Suprapubic skin (tissue), 4 donors: Measurements from ENCODE around the gene ABCC1. TPM values are rescaled to one million over a fixed set of nuclear protein-coding genes. Genes with fewer than 3 reads are reported as not detected.

Experiments
- DNase-seq, 2 donors: peaks; one replicate each; pipeline ENCODE4 v3.0.0-alpha.2; 2019; ENCODE audit warnings: low spot score in 2 of 2
- H3K27ac ChIP-seq: fragments of 200-600 bp; sonication (generic); one replicate; pipeline ENCODE4 v1.5.1; 2019
- H3K27me3 ChIP-seq: fragments of 200-600 bp; sonication (generic); one replicate; pipeline ENCODE4 v1.5.1; 2019
- H3K36me3 ChIP-seq: fragments of 200-600 bp; sonication (generic); one replicate; pipeline ENCODE4 v1.5.1; 2019
- H3K4me1 ChIP-seq: fragments of 200-600 bp; sonication (generic); one replicate; pipeline ENCODE4 v1.5.1; 2019
- H3K4me3 ChIP-seq: fragments of 200-600 bp; sonication (generic); one replicate; pipeline ENCODE4 v1.5.1; 2019; ENCODE audit warnings: mild to moderate bottlenecking
- H3K9me3 ChIP-seq: fragments of 200-600 bp; sonication (generic); one replicate; pipeline ENCODE4 v1.5.1; 2019
- CTCF ChIP-seq, 2 donors: fragments of 200-600 bp in 1 of 2; fragments of 450-650 bp in 1 of 2; sonication (generic) in 1 of 2; IDR thresholded peaks; one replicate each; pipeline ENCODE4 v1.5.1; 2016 to 2019; ENCODE audit warnings: antibody characterized with exemption in 2 of 2, mild to moderate bottlenecking in 1 of 2, moderate library complexity in 1 of 2
- EP300 ChIP-seq: sonication (generic); formaldehyde crosslinking; IDR thresholded peaks from one replicate; pipeline ENCODE4 v1.6.1; 2017; ENCODE audit warnings: antibody characterized with exemption
- POLR2A ChIP-seq, 2 donors: fragments of 450-650 bp; IDR thresholded peaks; one replicate each; pipeline ENCODE4 v1.6.1; 2017; ENCODE audit warnings: antibody characterized with exemption in 2 of 2, mild to moderate bottlenecking in 2 of 2, moderate library complexity in 2 of 2
- POLR2AphosphoS5 ChIP-seq, 3 donors: sonication (generic); formaldehyde crosslinking; IDR thresholded peaks; one replicate each; pipeline ENCODE4 v1.6.1; 2017; ENCODE audit warnings: antibody characterized with exemption in 3 of 3
- WGBS: methylation state at CpG from one replicate; pipeline ENCODE4 v1.1.5; 2018; 5-methylcytosine and 5-hydroxymethylcytosine counted together
- total RNA-seq, 4 donors: library from RNA; depleted of rRNA; stranded (reverse); fragments of >200 nt; gene quantifications; one replicate each; pipeline ENCODE4 v1.1.0, GENCODE V29; 2016

The ABCC1 gene
- total RNA-seq, 4 donors from 2014 or later, result 22.1 to 37.4 (median 27.2) TPM

GRCh38 chr16:16183562-16183961 lies 234.1 kb downstream of the ABCC1 start:
- TF ChIP-seq POLR2AphosphoS5 (IDR thresholded peaks at IDR 0.05), result no peak
- TF ChIP-seq EP300, result no peak
- TF ChIP-seq CTCF (IDR thresholded peaks at IDR 0.05), result no peak
- no peak for TF ChIP-seq POLR2A (IDR thresholded peaks at IDR 0.05)
- DNase-seq, result no peak
- H3K4me3 ChIP-seq, result no peak overlapping the region
- H3K27ac ChIP-seq, result no peak overlapping the region
- H3K4me1 ChIP-seq, result no peaks in the 10 kb centered on the region
- 81% methylated on average over 7 of the region's 8 CpGs for WGBS
- H3K36me3 ChIP-seq, result no peaks in the 10 kb centered on the region
- H3K9me3 ChIP-seq, result no peaks in the 10 kb centered on the region
- H3K27me3 ChIP-seq, result peaks cover 5% of the 10 kb centered on the region

GRCh38 chr16:16184594-16184993 lies 235.2 kb downstream of the ABCC1 start:
- H3K9me3 ChIP-seq, result no peaks in the 10 kb centered on the region
- H3K36me3 ChIP-seq, result no peaks in the 10 kb centered on the region
- no peak for DNase-seq
- TF ChIP-seq POLR2AphosphoS5 (IDR thresholded peaks at IDR 0.05) (no peak), POLR2A (IDR thresholded peaks at IDR 0.05) (no peak), EP300 (no peak), CTCF (IDR thresholded peaks at IDR 0.05) (no peak)
- H3K27ac ChIP-seq, result no peak overlapping the region
- H3K27me3 ChIP-seq, result peaks cover 5% of the 10 kb centered on the region
- WGBS, result 83% methylated on average over 1 of the region's 5 CpGs
- H3K4me1 ChIP-seq, result no peaks in the 10 kb centered on the region
- H3K4me3 ChIP-seq, result no peak overlapping the region

- Histone ChIP-seq H3K27ac (no peak overlapping the region), H3K4me1 (no peaks in the 10 kb centered on the region), H3K4me3 (no peak overlapping the region), H3K27me3 (peaks cover 5% of the 10 kb centered on the region), H3K9me3 (no peaks in the 10 kb centered on the region), H3K36me3 (no peaks in the 10 kb centered on the region)
- TF ChIP-seq EP300 (no peak), POLR2AphosphoS5 (IDR thresholded peaks at IDR 0.05) (no peak)
- DNase-seq, result no peak
- WGBS, result 87% methylated on average over 4 of the region's 4 CpGs
These were observed 235.7 kb downstream of the ABCC1 start for GRCh38 chr16:16185095-16185494.

GRCh38 chr16:16186820-16187219 lies 237.4 kb downstream of the ABCC1 start:
- TF ChIP-seq POLR2AphosphoS5 (IDR thresholded peaks at IDR 0.05), result no peak
- no peak for TF ChIP-seq EP300
- TF ChIP-seq POLR2A (IDR thresholded peaks at IDR 0.05), result no peak
- no peak for TF ChIP-seq CTCF (IDR thresholded peaks at IDR 0.05)
- H3K36me3 ChIP-seq, result no peaks in the 10 kb centered on the region

GRCh38 chr16:16188827-16189226 lies 239.4 kb downstream of the ABCC1 start:
- no peak for DNase-seq
- Histone ChIP-seq H3K9me3 (no peaks in the 10 kb centered on the region), H3K36me3 (no peaks in the 10 kb centered on the region), H3K4me1 (no peaks in the 10 kb centered on the region), H3K27me3 (no peaks in the 10 kb centered on the region), H3K4me3 (no peak overlapping the region), H3K27ac (no peak overlapping the region)
- TF ChIP-seq CTCF (IDR thresholded peaks at IDR 0.05) (no peak), POLR2AphosphoS5 (IDR thresholded peaks at IDR 0.05) (no peak), EP300 (no peak), POLR2A (IDR thresholded peaks at IDR 0.05) (no peak)
- WGBS, result 94% methylated on average over 12 of the region's 13 CpGs

More at GRCh38 chr16:16186820-16187219, 237.4 kb downstream of the ABCC1 start:
- Histone ChIP-seq H3K27me3 (peaks cover 5% of the 10 kb centered on the region), H3K9me3 (no peaks in the 10 kb centered on the region), H3K4me3 (no peak overlapping the region), H3K27ac (no peak overlapping the region), H3K4me1 (no peaks in the 10 kb centered on the region)
- WGBS, result 90% methylated on average over 11 of the region's 11 CpGs
- DNase-seq, result no peak

GRCh38 chr16:16189842-16190241 lies 240.4 kb downstream of the ABCC1 start:
- Histone ChIP-seq H3K9me3 (no peaks in the 10 kb centered on the region), H3K4me3 (no peak overlapping the region), H3K27me3 (no peaks in the 10 kb centered on the region), H3K36me3 (no peaks in the 10 kb centered on the region), H3K27ac (no peak overlapping the region), H3K4me1 (no peaks in the 10 kb centered on the region)
- WGBS, result 73% methylated on average over 8 of the region's 8 CpGs
- no peak for DNase-seq
- TF ChIP-seq POLR2AphosphoS5 (IDR thresholded peaks at IDR 0.05) (no peak), CTCF (IDR thresholded peaks at IDR 0.05) (no peak), POLR2A (IDR thresholded peaks at IDR 0.05) (no peak), EP300 (no peak)
